GM11168 (cell line): Measurements from ENCODE around the gene UFD1.

Source experiments
- in situ Hi-C: fragments of 300-500 bp; cut with MboI; formaldehyde crosslinking; loops from one replicate; pipeline ENCODE4 v1.12.0; 2022; ENCODE audit warnings: low sequenced_read_pairs; ENCODE audit not compliant: unreplicated experiment

Gene UFD1, protein sequence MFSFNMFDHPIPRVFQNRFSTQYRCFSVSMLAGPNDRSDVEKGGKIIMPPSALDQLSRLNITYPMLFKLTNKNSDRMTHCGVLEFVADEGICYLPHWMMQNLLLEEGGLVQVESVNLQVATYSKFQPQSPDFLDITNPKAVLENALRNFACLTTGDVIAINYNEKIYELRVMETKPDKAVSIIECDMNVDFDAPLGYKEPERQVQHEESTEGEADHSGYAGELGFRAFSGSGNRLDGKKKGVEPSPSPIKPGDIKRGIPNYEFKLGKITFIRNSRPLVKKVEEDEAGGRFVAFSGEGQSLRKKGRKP

GRCh38 chr22:19478901-19479354, at the start of gene UFD1:
UFD1 (minus strand) TSS chr22:19479193; CDS start chr22:19479085, 108 bp downstream.
- in situ Hi-C loops, result no loop called here

DNA sequence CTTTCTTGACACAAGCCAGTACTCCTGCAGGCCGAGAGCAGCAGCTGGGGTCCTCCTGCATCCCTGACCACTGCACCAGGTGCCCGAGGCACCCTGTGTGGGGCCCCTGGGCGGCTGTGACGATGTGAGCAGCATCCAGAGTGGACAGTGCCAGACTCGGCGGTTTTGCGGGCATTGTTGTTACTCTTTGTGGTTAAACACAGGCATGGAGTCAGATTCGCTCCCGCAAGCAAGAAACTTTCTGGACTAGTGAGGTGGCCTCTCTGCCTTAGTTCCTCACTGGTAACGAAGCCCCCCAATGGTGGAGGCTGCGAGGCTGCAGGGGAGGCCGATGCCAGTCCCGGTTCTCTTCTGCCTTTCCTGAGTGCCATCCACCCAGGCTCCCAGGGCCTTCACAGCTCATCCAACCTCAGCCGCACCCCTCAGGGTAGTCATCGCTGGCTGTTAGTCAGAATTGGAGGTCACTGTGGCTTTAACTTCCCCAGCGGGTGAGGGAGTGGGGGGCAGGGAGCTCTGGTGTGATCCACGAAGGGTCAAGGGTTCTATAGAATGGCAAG, 48.9 kb upstream of the UFD1 start:
- in situ Hi-C loops, result loop anchor here (5.0 kb wide), 1 partner anchor 74 kb away; no protein-coding TSS in a partner anchor

GRCh38 chr22:19527321-19527721, 48.3 kb upstream of the UFD1 start:
- in situ Hi-C loops, result loop anchor here (5.0 kb wide), 1 partner anchor 75 kb away; no protein-coding TSS in a partner anchor

DNA sequence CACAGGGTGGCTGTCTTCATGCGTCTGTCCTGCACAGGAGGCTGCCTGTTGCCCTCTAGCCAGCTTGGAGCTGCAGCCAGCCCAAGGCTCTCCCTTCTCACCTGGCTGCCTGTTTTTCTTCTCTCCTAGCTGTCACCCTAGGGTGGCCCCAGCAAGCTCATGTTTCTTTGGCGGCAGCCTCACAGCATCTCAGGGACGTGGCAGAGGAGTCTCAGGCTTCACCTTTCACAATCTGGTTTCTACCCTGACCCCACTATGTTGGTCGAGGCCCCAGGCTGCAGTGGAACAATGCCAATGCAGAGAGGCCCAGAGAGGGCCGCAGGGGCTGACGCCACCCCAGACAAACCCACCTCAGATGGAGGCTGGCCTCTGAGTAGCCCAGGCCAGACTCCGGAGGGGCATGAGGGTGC, 47.7 kb upstream of the UFD1 start:
- in situ Hi-C loops, result loop anchor here (5.0 kb wide), 1 partner anchor 76 kb away; no protein-coding TSS in a partner anchor

DNA sequence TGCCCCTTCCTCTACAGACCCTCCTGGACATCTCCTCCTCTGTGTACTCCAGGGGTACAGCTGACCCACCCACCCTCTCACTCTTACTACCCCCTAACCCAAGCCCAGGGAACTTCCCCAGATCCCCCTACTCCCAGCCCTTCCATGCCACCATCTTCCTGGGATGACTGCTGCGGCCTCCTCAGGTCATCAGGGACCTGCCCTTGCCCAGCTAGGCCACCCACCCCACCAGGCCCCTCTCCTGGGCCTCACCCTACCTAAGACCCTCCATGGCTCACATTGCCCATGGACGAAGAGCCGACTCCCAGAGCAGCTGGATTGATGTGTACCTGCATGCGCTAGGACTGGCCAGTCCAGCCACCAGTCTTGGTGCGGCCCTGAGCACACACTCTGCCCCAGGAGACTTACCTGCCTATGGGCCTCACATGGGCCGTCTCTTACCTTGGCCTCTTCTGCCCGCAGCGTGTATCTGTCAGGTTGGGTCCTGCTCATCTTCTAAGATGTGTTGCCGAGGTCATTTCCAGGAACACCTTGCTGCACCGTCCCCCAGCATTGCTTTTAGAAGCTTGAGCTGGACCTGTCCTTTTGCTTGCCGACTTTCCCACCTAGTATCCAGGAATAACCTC, 47.2 kb upstream of the UFD1 start:
- in situ Hi-C loops, result loop anchor here (5.0 kb wide), 1 partner anchor 76 kb away; no protein-coding TSS in a partner anchor

DNA sequence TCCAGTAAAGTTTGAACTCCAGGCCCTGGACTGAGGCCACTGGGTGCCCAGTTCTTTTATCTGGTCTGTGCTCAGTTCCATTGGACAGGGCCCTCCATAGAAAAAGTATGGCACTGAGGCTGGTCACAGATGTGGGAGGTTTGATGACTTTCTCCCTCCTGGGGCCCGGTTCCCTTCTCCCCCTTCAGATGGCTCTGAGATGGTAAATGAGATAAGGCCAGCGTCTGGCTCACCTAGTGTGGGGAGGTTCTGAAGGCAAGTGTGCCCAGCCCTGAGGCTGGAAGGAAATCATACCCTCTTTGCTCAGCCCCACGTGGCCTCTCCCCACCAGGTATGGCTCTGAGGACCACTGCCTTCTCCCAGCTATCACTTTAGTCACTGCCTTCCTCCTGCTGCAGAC, 46.7 kb upstream of the UFD1 start:
- in situ Hi-C loops, result loop anchor here (5.0 kb wide), 1 partner anchor 77 kb away; no protein-coding TSS in a partner anchor

GRCh38 chr22:19525116-19525660, 46.2 kb upstream of the UFD1 start:
- in situ Hi-C loops, result loop anchor here (5.0 kb wide), 1 partner anchor 77 kb away; no protein-coding TSS in a partner anchor

GRCh38 chr22:19524170-19525115, 45.5 kb upstream of the UFD1 start, which contains the start of gene CLDN5:
CLDN5 (minus strand) TSS chr22:19524410; CDS start chr22:19524255, 155 bp downstream.
- in situ Hi-C loops, result loop anchor here (5.0 kb wide), 1 partner anchor 78 kb away; no protein-coding TSS in a partner anchor

- in situ Hi-C loops, result no loop called here
These were observed 44.5 kb upstream of the UFD1 start for GRCh38 chr22:19523240-19524169.

- in situ Hi-C loops, result no loop called here
These were observed 43.9 kb upstream of the UFD1 start for GRCh38 chr22:19522881-19523239.

DNA sequence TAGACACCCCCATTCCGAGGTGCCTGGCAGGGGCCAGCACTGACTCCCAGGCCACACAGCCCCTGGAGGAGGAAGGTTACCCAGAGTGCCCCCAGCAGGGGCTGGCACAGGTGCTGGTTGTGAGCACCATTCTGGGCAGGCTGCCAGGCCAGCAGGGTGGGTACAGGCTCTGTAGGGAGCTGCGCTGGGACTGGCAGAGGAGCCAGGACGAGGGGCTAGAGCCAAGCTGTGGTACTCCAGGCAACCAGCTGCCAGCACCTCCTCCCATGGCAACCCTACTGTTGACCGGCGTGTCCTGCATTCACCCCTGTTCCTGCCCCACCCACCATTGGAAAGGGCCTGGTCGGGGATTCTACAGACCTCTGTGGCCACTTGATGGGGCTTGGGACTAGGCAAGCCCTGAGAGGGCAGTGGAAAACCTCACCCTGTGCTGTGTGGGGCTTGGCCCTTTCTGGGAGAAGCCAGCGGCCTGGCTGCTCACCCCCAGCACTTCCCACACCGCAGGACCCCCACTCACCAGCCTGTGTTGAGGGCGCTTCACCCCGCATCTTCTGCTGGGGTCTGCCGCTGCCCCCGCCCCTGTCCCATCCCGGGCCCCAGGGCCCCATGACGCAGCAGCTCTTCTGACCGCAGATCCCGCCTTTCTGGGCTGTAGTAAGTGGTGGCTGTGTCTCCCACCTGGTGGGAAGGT, 43.3 kb upstream of the UFD1 start:
- in situ Hi-C loops, result no loop called here

- in situ Hi-C loops, result no loop called here
These were observed 41.7 kb upstream of the UFD1 start for GRCh38 chr22:19520566-19521305.

DNA sequence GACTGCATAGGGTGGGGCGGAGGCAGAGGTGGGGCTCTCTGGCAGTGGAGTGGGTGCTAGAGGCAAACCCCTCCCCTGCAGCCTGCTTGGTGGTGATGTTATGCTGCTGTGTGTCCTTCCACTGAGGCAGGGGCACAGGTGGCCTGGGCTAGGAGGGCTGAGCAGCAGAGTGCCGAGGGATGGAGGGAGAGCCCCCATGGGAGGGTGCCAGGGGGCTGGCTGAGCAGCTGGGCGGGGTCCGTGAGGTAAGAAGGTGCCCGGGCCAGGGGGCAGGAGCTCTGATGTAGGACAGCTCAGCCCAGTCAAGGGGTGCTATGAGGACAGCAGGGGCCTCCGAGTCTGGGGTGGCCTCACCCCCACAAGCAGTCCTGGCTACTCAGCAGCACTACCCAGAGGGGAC, 41.0 kb upstream of the UFD1 start:
- in situ Hi-C loops, result no loop called here

- in situ Hi-C loops, result no loop called here
These were observed 40.3 kb upstream of the UFD1 start for GRCh38 chr22:19519041-19519926.

GRCh38 chr22:19518635-19519034, 39.6 kb upstream of the UFD1 start:
- in situ Hi-C loops, result no loop called here

DNA sequence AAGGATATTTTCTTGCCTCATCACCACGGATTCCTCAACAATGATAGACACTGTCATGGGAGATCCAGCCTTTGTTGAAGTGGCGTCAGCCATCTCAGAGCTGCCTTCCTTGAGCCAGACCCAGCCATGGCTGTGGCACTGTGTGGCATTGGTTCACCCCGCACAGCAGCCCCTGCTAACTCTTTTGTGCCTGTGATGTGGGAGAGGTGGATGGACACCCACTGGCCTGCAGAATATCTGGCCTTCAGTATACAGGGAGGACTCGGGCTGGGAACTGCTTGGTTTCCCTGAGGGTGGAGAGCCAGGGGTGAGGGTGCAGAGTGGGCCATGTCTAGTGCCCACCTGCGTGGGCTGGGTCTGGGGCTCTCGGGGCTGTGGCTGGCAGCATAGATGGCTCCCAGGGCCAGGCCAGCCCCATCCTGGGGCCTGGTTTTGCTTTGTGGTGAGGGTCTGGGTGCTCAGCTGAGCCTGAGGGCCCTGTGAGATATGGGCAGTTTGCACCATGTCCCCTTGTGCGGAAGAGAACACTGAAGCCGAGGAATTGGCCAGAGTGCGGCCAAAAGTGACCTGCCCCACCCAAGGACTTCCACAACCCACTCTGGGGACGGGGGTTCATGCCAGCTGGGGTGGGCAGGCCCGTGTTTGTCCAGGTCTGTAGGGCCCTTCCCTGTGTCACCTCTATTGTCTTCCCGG, 39.1 kb upstream of the UFD1 start:
- in situ Hi-C loops, result no loop called here
